ENCODE results near the gene GMPR. TPM values are rescaled to one million over a fixed set of nuclear protein-coding genes. Genes with fewer than 3 reads are reported as not detected.

GMPR gene
- total and polyA plus RNA-seq, 10 of the 15 experiments (the other 5 are each of a cell fraction or from before 2014, with no cell fraction given): 0.15 to 1.8 (median 0.49) TPM; not detected in 1

DNA sequence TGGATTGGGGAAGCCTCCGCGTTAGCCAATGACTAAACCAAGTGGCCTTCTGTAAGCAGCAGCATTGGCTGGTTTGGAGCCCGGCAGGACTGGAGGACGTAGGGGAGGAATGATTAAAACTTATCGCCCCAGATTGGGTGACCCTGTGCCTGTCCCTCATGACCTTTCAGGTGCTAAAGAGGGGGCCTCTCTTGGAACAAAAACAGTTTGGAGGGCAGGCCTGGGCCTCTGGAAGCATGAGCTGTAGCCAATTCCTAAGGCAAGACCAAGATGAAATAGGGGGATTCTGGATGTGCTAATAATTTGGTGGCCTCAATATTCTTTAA, 1.4 kb downstream of the GMPR start:
- in situ Hi-C loops (cut with MboI) (no loop called here), intact Hi-C loops (cut with micrococcal nuclease; ENCODE audit: unreplicated experiment) (no loop called here)
- no peak overlapping the region for H3K27ac ChIP-seq (ENCODE audit: control insufficient read depth, insufficient read depth)
- TF ChIP-seq MEF2A (IDR thresholded peaks at IDR 0.05; ENCODE audit: insufficient read depth, low read depth, low read length): no peak
- no peak for TF ChIP-seq NRF1 (conservative IDR thresholded peaks at IDR 0.05; ENCODE audit: low read depth, low read length)
- no peak for TF ChIP-seq CBFB (IDR thresholded peaks at IDR 0.05; ENCODE audit: low read depth)
- no peak for TF ChIP-seq LARP7 (IDR thresholded peaks at IDR 0.05)
- no peak for TF ChIP-seq ZSCAN29 (IDR thresholded peaks at IDR 0.05)
- TF ChIP-seq NFYB (IDR thresholded peaks at IDR 0.05; ENCODE audit: insufficient read depth, low read depth, low read length): no peak
- TF ChIP-seq KDM1A (IDR thresholded peaks at IDR 0.05; ENCODE audit: borderline replicate concordance): no peak
- TF ChIP-seq, protein P1, sequence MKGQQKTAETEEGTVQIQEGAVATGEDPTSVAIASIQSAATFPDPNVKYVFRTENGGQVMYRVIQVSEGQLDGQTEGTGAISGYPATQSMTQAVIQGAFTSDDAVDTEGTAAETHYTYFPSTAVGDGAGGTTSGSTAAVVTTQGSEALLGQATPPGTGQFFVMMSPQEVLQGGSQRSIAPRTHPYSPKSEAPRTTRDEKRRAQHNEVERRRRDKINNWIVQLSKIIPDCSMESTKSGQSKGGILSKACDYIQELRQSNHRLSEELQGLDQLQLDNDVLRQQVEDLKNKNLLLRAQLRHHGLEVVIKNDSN (IDR thresholded peaks at IDR 0.05; ENCODE audit: borderline replicate concordance, extremely low read length, insufficient read depth, low read depth, low read length): no peak
- TF ChIP-seq PML (IDR thresholded peaks at IDR 0.05; ENCODE audit: low read length): no peak
- TF ChIP-seq TCF12 (IDR thresholded peaks at IDR 0.05; ENCODE audit: low read depth, low read length): no peak
- no peak for TF ChIP-seq TAF1 (IDR thresholded peaks at IDR 0.05; ENCODE audit: borderline replicate concordance, low read depth, low read length)
- TF ChIP-seq POU2F2 (IDR thresholded peaks at IDR 0.05; ENCODE audit: borderline replicate concordance, low read depth, low read length): no peak
- TF ChIP-seq CHD4 (IDR thresholded peaks at IDR 0.05): no peak
- TF ChIP-seq ZNF217 (IDR thresholded peaks at IDR 0.05): no peak
- no peak for TF ChIP-seq NR2C1 (IDR thresholded peaks at IDR 0.05)
- no peak for TF ChIP-seq ZNF207 (IDR thresholded peaks at IDR 0.05; ENCODE audit: borderline replicate concordance)
- no peak for TF ChIP-seq TBL1XR1 (IDR thresholded peaks at IDR 0.05; ENCODE audit: low read depth, low read length)
- 54% methylated on average over 5 of the region's 5 CpGs for WGBS (ENCODE audit: insufficient coverage, insufficient replicate concordance, low lambda C conversion rate, missing lambda C conversion rate)
- H3K27me3 ChIP-seq (replicated peaks in 1 of 2; ENCODE audit: control insufficient read depth in 2 of 2, insufficient read depth in 2 of 2, low read length in 1 of 2): peaks cover 1 to 5% of the 10 kb centered on the region in 2 experiments; a peak in 3 of 4 replicates
- H3K36me3 ChIP-seq (ENCODE audit: control insufficient read depth in 2 of 2, insufficient read depth in 2 of 2, low read length in 1 of 2): no peaks in the 10 kb centered on the region
- H3K79me2 ChIP-seq (ENCODE audit: control insufficient read depth, insufficient read depth, low read length): no peaks in the 10 kb centered on the region
- H2AFZ ChIP-seq (ENCODE audit: control insufficient read depth, low read depth, low read length): no peak overlapping the region
- no peak overlapping the region for H3K4me3 ChIP-seq
- H3K4me1 ChIP-seq (ENCODE audit: control insufficient read depth, insufficient read depth, low read length): peaks cover 24% of the 10 kb centered on the region
- no peaks in the 10 kb centered on the region; the same call in 1 of the 2 replicates for H4K20me1 ChIP-seq (ENCODE audit: control insufficient read depth, insufficient read depth)
- CTCF ChIA-PET: interaction anchor here (1.0 to 1.6 kb wide), 6 partner anchors 10 to 847 kb away, joined by 3 to 5 read pairs (median 3); no protein-coding TSS in a partner anchor
- no peak for FAIRE-seq
- SMC1A ChIA-PET (ENCODE audit: uncharacterized antibody, unreplicated experiment): interaction anchor here (0.7 to 1.1 kb wide), 4 partner anchors 19 to 78 kb away, joined by 3 to 4 read pairs (median 3); no protein-coding TSS in a partner anchor
- RAD21 ChIA-PET (ENCODE audit: unreplicated experiment): no interaction called here
- no peak for DNase-seq (ENCODE audit: low read depth, low spot score)
- H3K9me3 ChIP-seq (replicated peaks; ENCODE audit: control insufficient read depth, insufficient read depth, low read length): no peaks in the 10 kb centered on the region; the same call in 2 of the 3 replicates
- POLR2A ChIA-PET: no interaction called here
- no peak for ATAC-seq
- no peak overlapping the region for H3K9ac ChIP-seq (ENCODE audit: control insufficient read depth, insufficient read depth, low read length)
- no peak overlapping the region for H3K4me2 ChIP-seq (ENCODE audit: control insufficient read depth, insufficient read depth)
- no TSS peak for BruUV-seq (replicated peaks)
